Sigmoid colon (tissue), 4 donors: ENCODE data around the gene PRDM12.

Experiments
- EP300 ChIP-seq, 4 donors: sonication (generic); formaldehyde crosslinking; IDR thresholded peaks; one replicate each; pipeline ENCODE4 v1.6.1; 2017; ENCODE audit warnings: antibody characterized with exemption in 4 of 4
- POLR2A ChIP-seq, 2 donors: fragments of 450-650 bp; IDR thresholded peaks; one replicate each; pipeline ENCODE4 v1.6.1; 2016; ENCODE audit warnings: antibody characterized with exemption in 2 of 2, mild to moderate bottlenecking in 2 of 2, moderate library complexity in 2 of 2
- POLR2AphosphoS5 ChIP-seq, 4 donors: sonication (generic); formaldehyde crosslinking; IDR thresholded peaks; one replicate each; pipeline ENCODE4 v1.6.1; 2017; ENCODE audit warnings: antibody characterized with exemption in 4 of 4
- TF ChIP-seq, protein P1 (sequence below), 4 experiments: fragments of 450-650 bp in 3 of 4; fragments of 200-600 bp in 1 of 4; IDR thresholded peaks; one replicate each; pipeline ENCODE4 v1.5.1; 2016 to 2019; ENCODE audit warnings: antibody characterized with exemption in 4 of 4, mild to moderate bottlenecking in 3 of 4, moderate library complexity in 2 of 4

DNA sequence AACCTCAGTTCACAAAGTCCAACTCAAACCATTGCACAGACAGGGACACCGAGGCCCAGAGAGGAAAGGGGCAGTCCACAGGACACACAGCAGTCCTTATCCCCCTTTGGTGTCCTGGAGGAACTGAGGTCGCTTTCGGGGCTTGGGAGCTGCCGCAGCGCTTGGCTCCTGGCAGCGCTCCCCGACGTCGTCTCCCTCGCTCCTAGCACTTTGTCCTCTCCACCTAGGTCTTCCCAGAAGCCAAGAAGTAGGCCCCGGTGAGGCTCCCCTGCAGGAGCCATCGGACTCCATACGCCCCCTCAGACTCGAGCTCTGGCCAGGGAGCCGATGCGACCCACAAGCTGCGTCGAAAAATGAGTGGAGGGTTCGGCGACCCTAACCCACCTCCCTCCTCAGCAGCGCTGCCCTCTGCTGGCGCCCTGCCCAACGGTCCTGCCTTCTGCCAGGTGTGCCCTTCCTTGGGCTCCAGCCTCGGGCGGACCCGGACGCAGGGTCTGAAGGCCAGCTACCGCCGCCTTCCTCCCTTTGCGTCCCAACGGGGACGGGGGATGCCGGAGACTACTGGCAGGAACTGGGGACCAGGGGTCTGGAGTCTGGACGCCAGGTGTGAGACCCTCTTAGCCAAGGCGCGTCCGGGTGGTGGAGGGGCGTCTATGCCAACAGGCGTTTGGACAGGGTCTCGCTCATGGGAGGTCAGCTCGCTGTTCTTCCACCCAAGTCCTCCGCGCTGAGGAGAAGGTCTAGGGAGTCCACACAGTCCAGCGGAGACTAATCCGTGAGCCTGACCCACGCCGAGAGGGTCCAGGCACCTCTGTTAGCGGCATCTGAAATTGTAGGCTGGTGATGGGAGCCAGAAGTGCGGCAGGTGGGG is 2.1 kb upstream of the PRDM12 start:
- TF ChIP-seq POLR2A (IDR thresholded peaks at IDR 0.05): no peak
- TF ChIP-seq, protein P1, sequence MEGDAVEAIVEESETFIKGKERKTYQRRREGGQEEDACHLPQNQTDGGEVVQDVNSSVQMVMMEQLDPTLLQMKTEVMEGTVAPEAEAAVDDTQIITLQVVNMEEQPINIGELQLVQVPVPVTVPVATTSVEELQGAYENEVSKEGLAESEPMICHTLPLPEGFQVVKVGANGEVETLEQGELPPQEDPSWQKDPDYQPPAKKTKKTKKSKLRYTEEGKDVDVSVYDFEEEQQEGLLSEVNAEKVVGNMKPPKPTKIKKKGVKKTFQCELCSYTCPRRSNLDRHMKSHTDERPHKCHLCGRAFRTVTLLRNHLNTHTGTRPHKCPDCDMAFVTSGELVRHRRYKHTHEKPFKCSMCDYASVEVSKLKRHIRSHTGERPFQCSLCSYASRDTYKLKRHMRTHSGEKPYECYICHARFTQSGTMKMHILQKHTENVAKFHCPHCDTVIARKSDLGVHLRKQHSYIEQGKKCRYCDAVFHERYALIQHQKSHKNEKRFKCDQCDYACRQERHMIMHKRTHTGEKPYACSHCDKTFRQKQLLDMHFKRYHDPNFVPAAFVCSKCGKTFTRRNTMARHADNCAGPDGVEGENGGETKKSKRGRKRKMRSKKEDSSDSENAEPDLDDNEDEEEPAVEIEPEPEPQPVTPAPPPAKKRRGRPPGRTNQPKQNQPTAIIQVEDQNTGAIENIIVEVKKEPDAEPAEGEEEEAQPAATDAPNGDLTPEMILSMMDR (IDR thresholded peaks at IDR 0.05): no peak
- TF ChIP-seq POLR2AphosphoS5 (IDR thresholded peaks at IDR 0.05): no peak
- no peak for TF ChIP-seq EP300 (IDR thresholded peaks at IDR 0.05)
